SH-SY5Y (cell line): ENCODE measurements around the gene LIM2.

ENCODE experiments used
- GATA2 ChIP-seq: IDR thresholded peaks from 2 replicates; pipeline ENCODE4 v1.6.1; 2011; ENCODE audit warnings: mild to moderate bottlenecking, low read depth, low read length
- GATA3 ChIP-seq: IDR thresholded peaks from 2 replicates; pipeline ENCODE4 v1.6.1; 2011; ENCODE audit warnings: low read depth, mild to moderate bottlenecking, low read length, moderate library complexity

DNA sequence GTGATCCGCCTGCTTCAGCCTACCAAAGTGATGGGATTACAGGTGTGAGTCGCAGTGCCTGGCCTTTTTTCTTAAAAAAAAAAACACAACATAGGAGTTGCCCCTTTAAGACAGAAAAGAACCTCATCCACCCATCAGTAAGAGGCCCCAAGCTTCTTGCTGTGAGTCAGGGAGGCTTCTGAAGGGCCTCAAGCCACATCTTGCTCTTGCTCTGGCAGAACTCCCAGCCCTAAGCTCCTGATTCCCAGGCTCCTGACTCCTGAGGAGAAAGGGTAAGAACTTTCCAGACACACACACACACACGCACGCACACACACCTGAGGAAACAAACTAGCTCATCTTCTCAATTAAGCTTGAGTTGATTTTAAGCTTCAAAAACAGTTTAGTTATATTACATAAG lies 28.5 kb downstream of the LIM2 start:
- TF ChIP-seq GATA2 (no peak), GATA3 (no peak)
